ENCODE measurements around the gene TMSB10.

DNA sequence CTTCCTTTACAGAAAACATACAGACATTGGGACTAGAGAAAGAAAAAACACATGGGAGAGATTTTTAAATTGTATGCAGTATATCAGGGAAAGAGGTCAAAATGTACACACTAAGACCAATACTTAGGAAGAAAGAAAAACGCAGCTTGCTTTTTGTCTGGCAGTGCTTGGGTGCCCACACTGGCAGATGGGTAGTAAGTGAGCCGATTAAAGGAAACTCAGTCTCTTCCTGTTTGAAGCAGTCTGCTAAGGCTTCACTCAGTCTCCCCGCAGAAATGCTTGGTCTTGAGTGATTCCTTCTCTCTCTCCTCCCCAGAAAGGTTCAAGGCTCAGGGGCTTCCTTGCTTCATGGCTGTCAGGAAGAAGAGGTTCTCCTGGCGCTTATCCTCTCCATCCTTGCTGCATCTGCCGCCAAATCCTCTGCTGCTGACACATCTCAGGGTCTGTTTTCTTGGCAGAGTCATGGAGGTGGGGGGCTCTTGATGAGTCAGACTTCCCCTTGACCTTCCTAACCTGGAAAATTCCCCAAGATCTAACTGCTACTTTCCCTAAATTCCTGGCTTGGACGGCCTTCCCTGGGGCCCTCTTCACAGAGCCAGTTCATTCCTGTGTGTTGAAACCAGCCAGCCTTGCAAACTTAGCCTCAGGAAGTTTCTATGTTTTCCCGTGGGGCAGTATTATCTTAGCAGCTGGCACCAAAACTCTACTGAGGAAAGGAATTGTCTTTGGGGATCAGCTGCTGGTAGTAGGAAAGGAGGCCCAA is 10.5 kb upstream of the TMSB10 start:
- no peak for TF ChIP-seq CTCF (conservative IDR thresholded peaks at IDR 0.05; ENCODE audit: low read depth in 2 of 2)
- TF ChIP-seq, protein P1, sequence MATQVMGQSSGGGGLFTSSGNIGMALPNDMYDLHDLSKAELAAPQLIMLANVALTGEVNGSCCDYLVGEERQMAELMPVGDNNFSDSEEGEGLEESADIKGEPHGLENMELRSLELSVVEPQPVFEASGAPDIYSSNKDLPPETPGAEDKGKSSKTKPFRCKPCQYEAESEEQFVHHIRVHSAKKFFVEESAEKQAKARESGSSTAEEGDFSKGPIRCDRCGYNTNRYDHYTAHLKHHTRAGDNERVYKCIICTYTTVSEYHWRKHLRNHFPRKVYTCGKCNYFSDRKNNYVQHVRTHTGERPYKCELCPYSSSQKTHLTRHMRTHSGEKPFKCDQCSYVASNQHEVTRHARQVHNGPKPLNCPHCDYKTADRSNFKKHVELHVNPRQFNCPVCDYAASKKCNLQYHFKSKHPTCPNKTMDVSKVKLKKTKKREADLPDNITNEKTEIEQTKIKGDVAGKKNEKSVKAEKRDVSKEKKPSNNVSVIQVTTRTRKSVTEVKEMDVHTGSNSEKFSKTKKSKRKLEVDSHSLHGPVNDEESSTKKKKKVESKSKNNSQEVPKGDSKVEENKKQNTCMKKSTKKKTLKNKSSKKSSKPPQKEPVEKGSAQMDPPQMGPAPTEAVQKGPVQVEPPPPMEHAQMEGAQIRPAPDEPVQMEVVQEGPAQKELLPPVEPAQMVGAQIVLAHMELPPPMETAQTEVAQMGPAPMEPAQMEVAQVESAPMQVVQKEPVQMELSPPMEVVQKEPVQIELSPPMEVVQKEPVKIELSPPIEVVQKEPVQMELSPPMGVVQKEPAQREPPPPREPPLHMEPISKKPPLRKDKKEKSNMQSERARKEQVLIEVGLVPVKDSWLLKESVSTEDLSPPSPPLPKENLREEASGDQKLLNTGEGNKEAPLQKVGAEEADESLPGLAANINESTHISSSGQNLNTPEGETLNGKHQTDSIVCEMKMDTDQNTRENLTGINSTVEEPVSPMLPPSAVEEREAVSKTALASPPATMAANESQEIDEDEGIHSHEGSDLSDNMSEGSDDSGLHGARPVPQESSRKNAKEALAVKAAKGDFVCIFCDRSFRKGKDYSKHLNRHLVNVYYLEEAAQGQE (IDR thresholded peaks at IDR 0.05; ENCODE audit: unreplicated experiment) = no peak
- no peak for TF ChIP-seq EZH2 (IDR thresholded peaks at IDR 0.05; ENCODE audit: low read depth, unreplicated experiment)

Data from GM23338 (cell line).